Effector CD8-positive, alpha-beta T cell (primary cell): ENCODE data around the gene FUT7.
"Not testable (repeated sequence)": the region's sequence is repeated elsewhere in the genome, so short reads cannot be mapped to it uniquely, and the experiment has no call there.

ENCODE experiments used
- DNase-seq: peaks from one replicate; lab custom pipeline; 2025; lab: John Stamatoyannopoulos, UW

FUT7 gene

DNA sequence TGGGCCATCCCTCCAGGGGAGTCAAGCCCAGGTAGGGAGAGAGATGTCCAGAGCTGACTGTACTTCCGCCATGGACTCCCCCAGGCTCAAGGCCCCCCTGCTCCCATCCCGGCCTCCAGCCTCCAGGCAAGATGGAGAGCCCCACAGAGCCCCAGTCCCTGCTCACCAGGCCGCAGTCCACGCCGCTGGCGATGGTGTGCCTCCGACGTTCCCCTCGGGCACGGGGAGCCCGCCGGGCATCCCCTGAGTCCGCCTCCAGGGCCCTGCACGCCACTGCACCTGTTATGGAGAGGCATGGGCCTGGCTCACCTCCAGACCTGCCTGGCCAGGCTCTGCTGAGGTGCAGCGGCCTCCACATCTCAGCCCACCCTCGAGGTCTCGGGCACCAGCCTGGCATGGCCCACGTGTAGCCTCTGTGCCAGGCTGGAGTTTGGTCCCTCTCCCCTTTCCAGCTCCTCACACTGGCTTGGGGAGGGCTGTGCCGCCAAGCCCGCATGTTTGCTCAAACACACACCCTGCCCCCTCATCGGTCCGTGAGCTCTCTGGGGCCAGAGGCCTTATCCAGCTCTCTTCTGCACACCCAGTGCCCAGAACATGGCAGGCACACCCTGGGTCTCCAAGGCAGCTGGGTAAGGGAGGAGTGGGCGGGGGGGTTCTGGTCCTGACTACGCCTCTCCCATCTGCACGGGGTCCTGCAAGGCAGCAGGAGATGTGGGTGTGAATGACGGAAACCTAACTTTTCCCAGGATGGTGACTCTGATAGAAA lies 34.4 kb upstream of the FUT7 start:
- DNase-seq: no peak

DNA sequence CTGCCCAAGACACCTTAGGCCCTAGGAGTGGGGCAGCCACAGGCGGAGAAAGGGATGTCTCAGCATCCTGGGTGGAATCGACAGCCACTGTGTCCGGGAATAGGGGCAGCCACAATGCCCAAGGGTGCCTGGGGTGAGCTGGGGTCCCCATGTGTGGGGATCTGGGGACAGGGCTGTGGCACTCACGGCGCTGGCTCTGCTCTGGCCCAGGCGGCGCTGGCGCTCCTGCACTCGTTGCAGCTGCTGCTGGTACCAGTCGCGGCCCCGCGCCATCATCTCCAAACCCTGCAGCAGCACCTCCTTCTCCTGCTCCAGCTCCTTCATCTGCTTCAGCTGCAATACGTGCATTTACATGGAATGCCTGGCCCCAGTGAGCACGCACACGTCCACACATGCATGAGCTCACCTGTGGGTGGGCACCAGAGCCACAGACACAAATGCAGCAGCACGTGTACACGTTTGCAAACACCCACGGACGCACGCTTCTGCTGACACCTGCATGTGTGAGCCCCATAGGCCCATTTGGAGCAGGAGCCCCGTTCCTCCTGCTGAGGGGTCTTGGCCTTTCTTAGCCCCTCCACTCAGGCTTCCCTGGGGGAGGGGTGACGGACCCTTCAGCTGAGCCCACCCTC lies 33.6 kb upstream of the FUT7 start:
- DNase-seq: no peak

DNA sequence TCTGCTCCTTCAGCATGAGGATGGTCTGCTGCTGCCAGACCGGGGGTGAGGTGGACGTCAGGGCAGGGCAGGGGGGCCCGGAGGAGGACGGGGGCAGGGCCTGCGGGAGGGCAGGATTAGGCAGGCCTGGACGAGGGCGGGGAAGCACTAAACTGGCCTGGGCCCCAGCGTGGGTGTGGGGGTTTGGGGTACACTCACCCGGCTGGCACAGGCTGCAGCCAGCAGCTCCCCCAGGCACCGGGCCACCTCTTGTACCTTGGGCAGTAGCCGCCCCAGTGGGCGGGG lies 32.9 kb upstream of the FUT7 start:
- DNase-seq: no peak

DNA sequence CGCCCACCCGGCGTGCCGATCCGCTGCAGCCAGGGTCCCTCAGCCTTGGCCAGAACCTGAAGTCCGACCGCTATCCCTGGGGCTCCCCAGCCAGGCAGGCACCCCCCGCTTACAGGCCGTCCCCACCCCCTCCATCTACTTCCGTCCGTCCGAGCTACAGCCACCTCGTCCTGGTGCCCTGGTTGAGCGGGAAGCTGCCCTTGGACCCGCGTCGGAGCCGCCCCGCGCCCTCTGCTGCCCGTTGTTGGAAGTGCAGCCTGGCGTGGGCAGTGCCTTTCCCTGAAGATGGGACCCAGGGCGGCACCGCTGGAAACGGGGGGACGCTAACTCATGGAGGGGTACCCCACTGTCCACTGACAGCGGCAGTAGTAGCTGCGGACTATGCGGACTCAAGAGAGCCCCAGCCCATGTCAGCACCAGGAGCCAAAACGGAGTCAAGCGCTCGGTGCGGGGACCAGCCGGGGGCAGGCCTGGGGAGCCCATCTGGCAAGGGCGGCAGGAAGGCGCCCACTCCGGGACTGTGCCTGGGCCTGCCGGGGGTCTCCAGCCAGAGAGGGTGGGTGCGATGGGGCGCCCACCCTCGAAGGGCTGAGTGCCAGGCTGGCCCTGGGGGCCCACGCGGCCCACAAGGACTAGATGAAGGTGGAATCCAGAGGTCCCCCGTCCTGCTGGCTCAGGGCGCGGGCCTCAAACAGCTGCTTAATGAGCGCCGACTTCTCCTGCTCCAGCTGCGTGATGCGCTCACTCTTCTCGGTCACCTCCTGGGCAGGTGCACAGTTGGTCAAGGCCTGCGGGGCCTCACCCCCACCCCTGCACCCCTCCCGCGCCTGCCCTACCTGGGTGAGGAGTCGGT lies 32.4 kb upstream of the FUT7 start:
- DNase-seq: peak; percentile 32

DNA sequence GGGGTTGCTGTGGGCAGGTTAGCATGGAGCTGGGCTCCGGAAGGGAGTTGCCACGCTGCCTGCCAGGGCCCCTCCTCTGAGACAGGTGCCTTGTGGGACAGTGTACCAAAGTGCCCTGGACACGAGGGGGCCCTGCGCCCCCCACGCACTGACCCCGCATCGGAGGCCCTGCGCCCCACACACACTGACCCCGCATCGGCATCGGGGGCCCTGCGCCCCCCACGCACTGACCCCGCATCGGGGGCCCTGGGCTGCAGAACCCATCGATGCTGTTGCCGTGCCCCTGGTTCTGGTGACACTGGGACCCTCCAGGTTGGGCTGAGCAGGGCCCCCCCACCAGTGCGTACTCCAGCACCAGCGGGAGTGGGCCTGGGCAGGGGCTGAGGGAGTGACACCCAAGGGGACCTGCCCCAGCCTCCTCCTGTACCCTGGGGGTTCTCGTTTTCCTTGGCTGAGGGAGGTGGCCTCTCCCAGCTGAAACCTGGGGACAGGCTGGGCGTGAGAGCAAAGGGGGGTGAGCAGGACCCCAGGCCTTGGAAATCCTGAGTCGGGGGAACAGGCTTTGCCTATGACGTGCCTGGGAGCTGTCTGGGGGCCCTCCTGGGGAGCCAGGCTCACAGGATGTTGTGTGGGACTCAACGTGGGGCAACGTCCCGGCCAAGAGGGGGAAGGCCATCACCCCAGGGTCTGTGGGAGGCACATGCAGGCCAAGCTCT lies 31.6 kb upstream of the FUT7 start:
- DNase-seq: no peak

DNA sequence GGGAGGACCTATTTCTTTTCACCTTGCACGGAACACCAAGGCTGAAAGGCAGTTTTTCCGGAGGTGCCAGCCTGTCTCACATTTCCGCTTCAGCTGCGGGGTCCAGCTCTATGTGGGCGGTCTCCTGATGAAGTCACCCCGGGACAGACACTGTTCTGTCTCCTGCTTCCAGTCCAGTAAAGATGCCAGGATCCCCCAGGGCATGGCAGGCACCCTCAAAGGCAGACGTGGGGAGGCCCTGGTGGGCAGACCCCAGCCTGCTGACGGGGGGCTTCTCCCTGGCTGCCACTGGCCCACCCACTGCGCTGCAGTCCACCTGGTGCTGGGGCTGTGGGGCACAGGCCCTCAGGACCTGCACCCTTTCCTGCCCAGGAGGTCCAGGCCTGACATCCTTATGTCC lies 30.9 kb upstream of the FUT7 start:
- DNase-seq: not testable (repeated sequence)

DNA sequence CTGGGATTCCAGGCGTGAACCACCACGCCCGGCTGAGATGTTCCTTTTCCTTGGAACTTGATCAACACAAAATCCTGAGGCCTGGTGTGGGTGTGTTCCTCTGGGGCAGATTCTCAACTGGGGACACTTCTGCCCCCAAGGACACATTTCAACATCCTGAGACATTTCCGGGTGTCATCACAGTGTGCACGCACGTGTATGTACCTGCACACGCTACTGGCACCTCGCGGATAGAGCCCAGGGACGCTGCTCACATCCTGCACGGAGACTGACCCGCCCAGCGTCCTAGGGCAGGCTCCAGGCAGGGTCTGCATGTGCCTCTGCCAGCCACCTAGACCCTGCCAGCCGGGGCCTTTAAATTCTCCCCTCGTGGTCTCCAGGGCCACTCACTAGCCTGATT lies 30.5 kb upstream of the FUT7 start:
- DNase-seq: no peak

- no peak for DNase-seq
Observed at GRCh38 chr9:137058521-137059234, 26.8 kb upstream of the FUT7 start.

- DNase-seq: no peak
Observed at GRCh38 chr9:137057545-137057944, 25.7 kb upstream of the FUT7 start.

DNA sequence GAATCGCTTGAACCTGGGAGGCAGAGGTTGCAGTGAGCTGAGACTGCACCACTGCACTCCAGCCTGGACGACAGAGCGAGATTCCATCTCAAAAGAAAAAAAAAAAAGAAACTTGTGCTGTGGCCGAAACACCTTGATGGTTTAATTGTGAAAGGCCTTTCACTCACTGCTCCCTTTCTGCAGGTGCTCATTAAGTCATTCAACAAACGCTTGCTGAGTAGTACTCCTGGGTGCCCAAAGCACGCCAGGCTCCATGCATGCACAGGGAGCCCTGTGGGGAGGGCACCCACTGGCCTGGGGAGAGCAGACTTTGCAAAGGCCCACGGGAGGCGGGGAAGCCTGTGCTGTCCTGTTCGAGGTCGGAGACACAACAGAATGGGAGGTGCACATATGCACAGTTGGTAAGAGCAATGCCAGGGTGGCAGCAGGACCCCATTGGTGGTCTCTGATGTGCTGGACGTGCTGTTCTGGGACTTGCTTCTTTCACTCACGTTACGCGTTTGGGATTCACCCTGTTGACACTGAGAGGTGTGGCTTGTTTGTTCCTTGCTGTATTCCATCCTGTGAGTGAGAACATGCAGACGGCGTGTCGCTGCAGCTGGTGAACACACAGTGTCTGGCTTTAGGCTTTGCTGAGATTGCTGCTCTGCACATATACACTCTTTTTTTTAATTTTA lies 25.0 kb upstream of the FUT7 start:
- no peak for DNase-seq

DNA sequence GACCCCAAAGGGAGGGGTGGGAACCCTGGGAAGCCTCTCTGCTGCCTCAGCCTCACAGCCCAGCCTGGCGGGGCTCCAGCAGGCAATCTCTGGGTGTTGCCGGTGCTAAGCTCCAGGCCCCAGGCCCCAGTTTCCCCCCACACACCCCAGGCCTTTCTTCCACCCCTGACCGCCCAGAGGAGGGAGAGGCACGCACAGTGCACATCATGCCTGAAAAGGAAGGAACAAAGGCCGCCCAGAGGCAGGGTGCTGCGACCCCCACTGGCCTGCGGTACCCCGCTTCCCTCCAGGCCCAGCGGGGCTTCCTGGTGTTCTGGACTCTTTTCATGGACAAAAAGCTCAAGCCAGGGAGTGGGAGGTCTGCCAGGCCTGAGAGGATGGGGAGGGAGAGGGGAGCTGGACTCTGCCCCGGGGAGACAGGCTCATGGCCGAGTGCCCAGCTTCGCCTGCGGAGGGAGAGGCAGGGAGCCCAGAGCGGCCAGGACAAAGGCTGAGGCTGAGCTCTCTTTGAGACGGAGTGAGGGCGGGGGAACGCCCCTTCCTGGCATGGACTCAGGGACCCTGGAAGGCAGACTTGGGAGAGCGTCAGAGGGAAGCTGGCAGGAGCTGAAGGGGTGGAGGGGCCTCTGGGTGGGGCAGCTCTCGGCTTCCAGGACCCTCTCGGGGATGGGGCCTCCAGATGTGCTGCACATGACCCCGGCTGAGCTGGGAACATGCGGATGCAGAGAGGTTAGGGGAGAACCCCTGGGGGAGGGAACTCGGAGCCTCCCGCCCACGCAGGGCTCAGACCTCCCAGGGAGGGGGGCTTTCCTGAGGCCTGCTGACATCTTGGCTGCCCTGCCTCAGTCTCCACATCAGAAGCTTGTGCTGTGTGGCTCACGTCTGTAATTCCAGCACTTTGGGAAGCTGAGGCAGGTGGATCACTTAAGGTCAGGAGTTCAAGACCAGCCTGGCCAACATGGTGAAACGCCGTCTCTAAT lies 23.8 kb upstream of the FUT7 start:
- DNase-seq: no peak

- no peak for DNase-seq
Observed at GRCh38 chr9:137054932-137055384, 23.1 kb upstream of the FUT7 start.

DNA sequence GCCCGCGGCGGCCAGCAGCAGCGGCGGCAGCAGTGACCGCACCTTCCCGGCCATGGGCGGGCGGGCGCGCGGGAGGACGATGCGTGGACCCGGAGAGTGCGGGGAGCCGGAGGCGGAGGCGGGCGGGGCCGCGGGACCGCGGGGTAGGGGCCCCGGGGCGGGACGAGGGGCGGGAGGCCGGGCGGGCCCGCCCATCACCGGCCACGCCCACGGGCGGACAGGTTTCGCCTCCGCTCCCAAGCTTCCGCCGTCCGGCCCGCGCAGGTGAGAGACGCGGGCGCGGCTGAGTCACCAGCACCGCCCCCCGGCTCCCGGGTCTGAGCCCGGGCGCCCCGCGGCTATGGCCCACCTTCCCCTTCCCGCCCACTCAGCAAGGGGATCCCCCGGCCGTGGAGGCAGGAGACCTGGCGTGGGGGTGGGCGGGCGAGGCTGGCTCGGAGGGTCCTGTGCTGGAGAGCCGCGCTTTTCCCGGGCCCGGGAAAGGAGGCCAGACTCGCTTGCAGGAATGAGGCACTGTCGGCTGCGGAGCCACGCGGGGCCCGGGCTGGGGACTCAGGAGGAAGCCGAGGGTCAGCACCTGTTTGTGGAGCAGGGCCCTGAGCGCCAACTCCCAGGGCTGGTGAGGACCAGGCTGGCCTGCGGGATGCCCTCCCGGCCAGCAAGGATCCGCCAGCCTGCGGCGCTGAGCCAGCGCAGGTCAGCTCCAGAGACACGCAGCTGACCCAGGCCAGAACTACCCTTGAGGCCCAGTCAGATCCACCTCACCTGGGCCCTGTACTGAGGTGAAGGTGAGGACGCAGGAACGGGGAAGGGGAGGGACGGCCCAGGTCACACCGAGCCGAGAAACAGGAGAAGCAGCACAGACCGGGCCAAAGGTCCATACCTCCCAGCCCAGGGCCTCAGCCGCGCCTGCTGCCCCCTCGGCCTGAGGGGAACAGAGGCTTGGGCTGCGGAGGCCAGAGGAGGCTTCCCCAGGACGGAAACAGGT lies 22.4 kb upstream of the FUT7 start, which contains the start of gene ENTPD2:
Gene ENTPD2, minus strand, starts transcription at position 118 of the 988 bp plus-strand sequence. Its CDS starts 64 bp downstream, at position 54.
- no peak for DNase-seq

- DNase-seq: no peak
Observed at GRCh38 chr9:137052998-137053943, 21.4 kb upstream of the FUT7 start.

- no peak for DNase-seq
Observed at GRCh38 chr9:137052293-137052692, 20.4 kb upstream of the FUT7 start.

GRCh38 chr9:137051145-137051724 lies 19.3 kb upstream of the FUT7 start:
- no peak for DNase-seq

DNA sequence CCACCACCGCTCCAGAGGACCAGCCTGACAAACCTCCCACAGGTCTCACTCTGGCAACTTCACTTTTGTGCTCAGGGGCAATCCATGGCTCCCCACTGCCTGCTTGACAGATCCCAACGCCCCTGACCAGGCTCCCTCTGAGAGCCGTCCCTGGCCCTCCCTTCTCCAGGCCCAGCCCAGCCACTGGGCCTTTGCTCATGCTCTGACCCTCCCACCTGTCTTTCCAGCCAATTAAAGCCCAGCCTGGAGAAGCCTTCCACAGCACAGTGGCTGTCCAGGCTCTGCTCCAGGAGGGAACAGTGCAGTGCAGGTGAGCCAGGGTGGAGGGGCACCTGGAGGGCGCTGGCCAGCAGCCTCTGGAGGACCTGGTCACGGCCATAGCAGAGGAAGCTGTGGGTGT lies 18.7 kb upstream of the FUT7 start:
- DNase-seq: no peak
